ENCODE data around the gene MYH11.

- TF ChIP-seq CTCF (IDR thresholded peaks at IDR 0.05) (no peak), ZFX (IDR thresholded peaks at IDR 0.05; ENCODE audit: borderline replicate concordance) (no peak)
Observed at GRCh38 chr16:15770107-15770506, 86.7 kb downstream of the MYH11 start.
